ENCODE measurements around the gene ACOX3. TPM values are rescaled to one million over a fixed set of nuclear protein-coding genes. Genes with fewer than 3 reads are reported as not detected.

The ACOX3 gene
- total RNA-seq, 4 donors from 2014 or later: 18.7 to 104 (median 31.3) TPM

DNA sequence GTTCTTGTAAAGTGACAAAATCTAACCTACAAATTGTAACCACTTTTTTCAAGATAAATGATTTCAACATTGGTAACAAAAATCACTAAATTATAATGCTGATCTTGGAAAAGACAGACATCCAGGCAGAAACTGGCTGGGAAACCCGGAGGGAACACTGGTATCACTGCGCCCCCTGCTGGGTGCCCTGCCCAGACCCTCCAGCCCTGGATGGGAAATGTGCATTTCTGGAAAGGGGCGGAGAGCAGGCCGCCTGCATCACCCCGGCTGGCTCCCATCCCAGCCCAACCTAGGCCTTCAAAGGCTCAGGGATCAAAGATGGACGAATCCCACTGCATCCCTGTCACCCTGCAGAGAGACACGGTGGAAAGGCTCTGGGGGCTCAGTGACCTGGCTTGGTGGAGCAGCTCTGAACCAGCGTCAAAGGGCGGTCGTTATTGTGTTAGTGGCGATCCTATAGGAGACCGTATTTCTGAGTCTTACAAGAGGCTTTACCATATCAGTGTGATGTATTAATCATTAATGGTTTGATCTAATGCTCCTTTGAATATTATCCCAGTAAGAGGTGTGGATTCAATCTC, 37.3 kb downstream of the ACOX3 start:
- TF ChIP-seq, protein P1, sequence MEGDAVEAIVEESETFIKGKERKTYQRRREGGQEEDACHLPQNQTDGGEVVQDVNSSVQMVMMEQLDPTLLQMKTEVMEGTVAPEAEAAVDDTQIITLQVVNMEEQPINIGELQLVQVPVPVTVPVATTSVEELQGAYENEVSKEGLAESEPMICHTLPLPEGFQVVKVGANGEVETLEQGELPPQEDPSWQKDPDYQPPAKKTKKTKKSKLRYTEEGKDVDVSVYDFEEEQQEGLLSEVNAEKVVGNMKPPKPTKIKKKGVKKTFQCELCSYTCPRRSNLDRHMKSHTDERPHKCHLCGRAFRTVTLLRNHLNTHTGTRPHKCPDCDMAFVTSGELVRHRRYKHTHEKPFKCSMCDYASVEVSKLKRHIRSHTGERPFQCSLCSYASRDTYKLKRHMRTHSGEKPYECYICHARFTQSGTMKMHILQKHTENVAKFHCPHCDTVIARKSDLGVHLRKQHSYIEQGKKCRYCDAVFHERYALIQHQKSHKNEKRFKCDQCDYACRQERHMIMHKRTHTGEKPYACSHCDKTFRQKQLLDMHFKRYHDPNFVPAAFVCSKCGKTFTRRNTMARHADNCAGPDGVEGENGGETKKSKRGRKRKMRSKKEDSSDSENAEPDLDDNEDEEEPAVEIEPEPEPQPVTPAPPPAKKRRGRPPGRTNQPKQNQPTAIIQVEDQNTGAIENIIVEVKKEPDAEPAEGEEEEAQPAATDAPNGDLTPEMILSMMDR (IDR thresholded peaks at IDR 0.05): peak; percentile 82 to 92 (median 86)
- no peak for TF ChIP-seq POLR2AphosphoS5 (IDR thresholded peaks at IDR 0.05)
- Histone ChIP-seq H3K4me1 (peaks cover 0 to 5% (median 0%) of the 10 kb centered on the region in 4 donors), H3K27ac (peak overlapping the region in 3 of 4 donors; percentile 56 to 63 (median 58)), H3K27me3 (no peaks in the 10 kb centered on the region), H3K9me3 (no peaks in the 10 kb centered on the region), H3K36me3 (peaks cover 0 to 9% (median 0%) of the 10 kb centered on the region in 4 donors), H3K4me3 (no peak overlapping the region)
- in situ Hi-C loops (cut with MboI; ENCODE audit: low pct_ligation_motif_present in 1 of 4, low pct_unique_long_range_greater_than_20kb in 1 of 4, low sequenced_read_pairs in 3 of 4): loop anchor here (5.0 to 25.0 kb wide), 4 partner anchors 158 to 241 kb away; partner anchors contain the start of gene ABLIM2 (in 1 of the 4)
- peak; percentile 75 for DNase-seq
- intact Hi-C loops (cut with DNase I; ENCODE audit: low total_unique reads): loop anchor here (2.0 kb wide), 1 partner anchor 160 kb away; no protein-coding TSS in a partner anchor
- WGBS, 2 donors (ENCODE audit: low coverage in 1 of 2): 5 to 45% methylated on average over 2 to 12 of the region's 12 CpGs

- no peaks in the 10 kb centered on the region for H3K9me3 ChIP-seq
- in situ Hi-C loops (cut with MboI; ENCODE audit: low pct_ligation_motif_present in 1 of 4, low pct_unique_long_range_greater_than_20kb in 1 of 4, low sequenced_read_pairs in 3 of 4) (loop anchor here (5.0 to 25.0 kb wide), 4 partner anchors 158 to 240 kb away; partner anchors contain the start of gene ABLIM2 (in 1 of the 4)), intact Hi-C loops (cut with DNase I; ENCODE audit: low total_unique reads) (loop anchor here (2.0 kb wide), 1 partner anchor 160 kb away; no protein-coding TSS in a partner anchor)
- no peaks in the 10 kb centered on the region for H3K27me3 ChIP-seq
- no peak overlapping the region for H3K4me3 ChIP-seq
- DNase-seq: no peak
- 76% methylated on average over 14 of the region's 14 CpGs; no CpG with 5 or more reads in 1 of the 2 donors for WGBS, 2 donors (ENCODE audit: low coverage in 1 of 2)
- H3K27ac ChIP-seq: peak overlapping the region in 3 of 4 donors; percentile 56 to 63 (median 58)
- TF ChIP-seq POLR2A (IDR thresholded peaks at IDR 0.05) (no peak), EP300 (IDR thresholded peaks at IDR 0.05; ENCODE audit: low read depth) (no peak), POLR2AphosphoS5 (IDR thresholded peaks at IDR 0.05) (no peak)
- TF ChIP-seq, protein P1 (IDR thresholded peaks at IDR 0.05): no peak
- peaks cover 0 to 9% (median 0%) of the 10 kb centered on the region in 4 donors for H3K36me3 ChIP-seq
- peaks cover 0 to 5% (median 0%) of the 10 kb centered on the region in 4 donors for H3K4me1 ChIP-seq
Measured at GRCh38 chr4:8402640-8403039, 37.9 kb downstream of the ACOX3 start.

DNA sequence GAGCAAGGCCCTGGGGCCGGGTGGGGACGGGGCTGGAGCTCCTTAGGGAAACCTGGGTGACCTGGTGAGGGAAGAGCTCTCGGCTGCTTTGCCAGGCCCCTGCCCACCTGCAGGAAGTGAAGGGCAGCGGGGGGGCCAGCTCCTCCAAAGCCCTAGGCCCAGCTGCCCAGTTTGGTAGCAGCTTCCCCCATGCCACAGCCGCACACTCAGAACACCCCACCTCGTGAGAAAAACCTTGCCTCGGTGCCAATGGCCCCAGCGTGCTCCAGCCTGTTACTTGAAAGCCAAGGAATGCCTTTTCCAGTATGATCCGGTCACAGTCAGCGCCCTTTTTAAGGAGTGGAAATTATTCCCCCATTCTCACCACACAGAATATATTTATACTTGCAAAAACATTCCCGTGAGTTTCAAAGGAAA, 38.3 kb downstream of the ACOX3 start:
- no peak for DNase-seq
- peaks cover 0 to 9% (median 0%) of the 10 kb centered on the region in 4 donors for H3K36me3 ChIP-seq
- intact Hi-C loops (cut with DNase I; ENCODE audit: low total_unique reads) (loop anchor here (2.0 kb wide), 1 partner anchor 159 kb away; no protein-coding TSS in a partner anchor), in situ Hi-C loops (cut with MboI; ENCODE audit: low pct_ligation_motif_present in 1 of 4, low pct_unique_long_range_greater_than_20kb in 1 of 4, low sequenced_read_pairs in 3 of 4) (loop anchor here (5.0 to 25.0 kb wide), 4 partner anchors 157 to 240 kb away; partner anchors contain the start of gene ABLIM2 (in 1 of the 4))
- H3K27ac ChIP-seq: peak overlapping the region in 3 of 4 donors; percentile 56 to 63 (median 58)
- TF ChIP-seq EP300 (IDR thresholded peaks at IDR 0.05; ENCODE audit: low read depth) (no peak), POLR2A (IDR thresholded peaks at IDR 0.05) (no peak), POLR2AphosphoS5 (IDR thresholded peaks at IDR 0.05) (no peak)
- TF ChIP-seq, protein P1 (IDR thresholded peaks at IDR 0.05): no peak
- no peak overlapping the region for H3K4me3 ChIP-seq
- H3K4me1 ChIP-seq: peaks cover 0 to 5% (median 0%) of the 10 kb centered on the region in 4 donors
- H3K9me3 ChIP-seq: no peaks in the 10 kb centered on the region
- WGBS, 2 donors (ENCODE audit: low coverage in 1 of 2): 79% methylated on average over 11 of the region's 11 CpGs; no CpG with 5 or more reads in 1 of the 2 donors
- H3K27me3 ChIP-seq: no peaks in the 10 kb centered on the region

GRCh38 chr4:8401665-8402064, 38.9 kb downstream of the ACOX3 start:
- Histone ChIP-seq H3K4me3 (no peak overlapping the region), H3K27me3 (no peaks in the 10 kb centered on the region), H3K36me3 (peaks cover 0 to 9% (median 0%) of the 10 kb centered on the region in 4 donors), H3K4me1 (peaks cover 0 to 5% (median 0%) of the 10 kb centered on the region in 4 donors), H3K9me3 (no peaks in the 10 kb centered on the region), H3K27ac (peak overlapping the region in 3 of 4 donors; percentile 16 to 63 (median 58))
- no peak for DNase-seq
- TF ChIP-seq POLR2AphosphoS5 (IDR thresholded peaks at IDR 0.05): no peak
- no peak for TF ChIP-seq EP300 (IDR thresholded peaks at IDR 0.05; ENCODE audit: low read depth)
- TF ChIP-seq, protein P1 (IDR thresholded peaks at IDR 0.05): no peak
- TF ChIP-seq POLR2A (IDR thresholded peaks at IDR 0.05): no peak
- WGBS, 2 donors (ENCODE audit: low coverage in 1 of 2): 92% methylated on average over 6 of the region's 10 CpGs; no CpG with 5 or more reads in 1 of the 2 donors
- in situ Hi-C loops (cut with MboI; ENCODE audit: low pct_ligation_motif_present in 1 of 4, low pct_unique_long_range_greater_than_20kb in 1 of 4, low sequenced_read_pairs in 3 of 4) (loop anchor here (5.0 to 25.0 kb wide), 4 partner anchors 157 to 239 kb away; partner anchors contain the start of gene ABLIM2 (in 1 of the 4)), intact Hi-C loops (cut with DNase I; ENCODE audit: low total_unique reads) (loop anchor here (2.0 kb wide), 1 partner anchor 159 kb away; no protein-coding TSS in a partner anchor)
